GM23248 (cell line): ENCODE data around the gene WSB1.

Experiments
- EZH2 ChIP-seq: fragments of 200-600 bp; sonication (generic); IDR thresholded peaks from 2 replicates; pipeline ENCODE4 v1.6.1; 2018; ENCODE audit warnings: antibody characterized with exemption, mild to moderate bottlenecking; ENCODE audit not compliant: insufficient read depth, poor library complexity, severe bottlenecking
- EZH2phosphoT487 ChIP-seq: fragments of 200-600 bp; sonication (generic); IDR thresholded peaks from 2 replicates; pipeline ENCODE4 v1.6.1; 2018; ENCODE audit warnings: antibody characterized with exemption, moderate library complexity, mild to moderate bottlenecking, low read depth; ENCODE audit not compliant: insufficient read depth

DNA sequence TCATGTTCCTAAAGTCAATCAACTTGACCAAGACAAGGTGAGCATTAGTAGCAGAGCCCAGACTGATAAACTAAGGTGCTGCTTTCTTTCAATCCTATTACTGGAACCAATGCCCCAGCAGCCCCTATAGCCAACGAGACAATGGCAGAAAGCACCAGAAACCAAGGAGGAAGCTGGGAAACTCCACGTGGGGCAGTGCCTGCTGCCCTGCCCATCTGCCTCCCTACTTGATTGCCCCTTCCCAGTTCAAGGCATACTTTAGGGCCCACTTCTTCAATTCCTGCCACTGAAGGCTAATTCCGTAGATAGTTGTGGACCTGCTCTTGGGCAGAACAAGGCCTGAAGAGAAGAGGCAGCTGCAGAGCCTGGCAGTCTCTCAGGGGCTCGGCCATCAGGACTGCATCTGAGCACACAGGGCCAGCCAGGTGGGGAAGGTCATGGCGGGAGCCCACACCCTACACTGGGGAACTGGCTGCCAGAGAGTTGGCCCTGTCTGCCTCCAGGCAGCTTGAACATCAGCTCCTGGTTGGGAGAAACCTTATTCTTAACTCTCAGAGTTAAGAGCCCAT, 30.9 kb downstream of the WSB1 start:
- TF ChIP-seq EZH2, result no peak
- no peak for TF ChIP-seq EZH2phosphoT487
